HCT116 (cell line): Measurements from ENCODE around the gene TAGLN2. TPM values are rescaled to one million over a fixed set of nuclear protein-coding genes. Genes with fewer than 3 reads are reported as not detected.

Source experiments
- ATAC-seq: fragments of 200-7000 bp; cut with Tn5 transposase; 2 replicates; pipeline ENCODE4 v1.9.1; 2020; ENCODE audit warnings: mild to moderate bottlenecking, moderate library complexity
- BruUV-seq: library from RNA; stranded (reverse); fragments of 400-500 nt; replicated peaks from 2 replicates; lab custom pipeline; 2021; lab: Mats Ljungman, UMichigan
- CTCF ChIA-PET: fragments of 300-600 bp; sonication (Branson Sonifier 250); formaldehyde crosslinking; loops from one replicate; lab custom pipeline; 2021; ENCODE audit warnings: antibody characterized with exemption; lab: Charles Lee
- POLR2A ChIA-PET: fragments of 300-600, 350-600 bp; sonication (Branson Sonifier 250); formaldehyde crosslinking; loops from one replicate; lab custom pipeline; 2021; ENCODE audit warnings: antibody characterized with exemption; lab: Charles Lee
- RAD21 ChIA-PET, 2 experiments: fragments of 300-600 bp; sonication (Branson Sonifier 250); formaldehyde crosslinking; loops; one replicate each; lab custom pipeline; 2023; ENCODE audit warnings: low total read pairs in 2 of 2; ENCODE audit not compliant: uncharacterized antibody in 2 of 2, unreplicated experiment in 2 of 2, low non-redundant PET in 1 of 2; lab: Charles Lee
- DNase-seq: peaks from one replicate; pipeline ENCODE4 v3.0.0-alpha.2; 2010; ENCODE audit warnings: low read depth, low spot score
- H2AFZ ChIP-seq: fragments of 200-600 bp; shearing (Covaris generic), sonication (generic); 2 replicates; pipeline ENCODE4 v1.6.1; 2017; ENCODE audit warnings: low read depth, mixed run types, mixed read lengths, antibody characterized with exemption, low read length; ENCODE audit not compliant: poor library complexity, severe bottlenecking
- H3K27ac ChIP-seq: 2 replicates; pipeline ENCODE4 v1.5.1; 2012; ENCODE audit warnings: low read depth, low read length
- H3K27me3 ChIP-seq: fragments of 200-600 bp; sonication (generic); 2 replicates; pipeline ENCODE4 v1.6.1; 2016; ENCODE audit warnings: mixed run types, low read length, mixed read lengths; ENCODE audit not compliant: insufficient read depth
- H3K36me3 ChIP-seq, 2 experiments: fragments of 200-500 bp in 1 of 2; fragments of 200-600 bp in 1 of 2; sonication (Bioruptor generic) in 1 of 2; sonication (generic) in 1 of 2; 2 replicates each; pipeline versions ENCODE4 v1.5.1 to v1.6.1; 2014 to 2016; ENCODE audit warnings: low read length in 2 of 2, inconsistent platforms in 1 of 2, mixed read lengths in 1 of 2, mixed run types in 1 of 2; ENCODE audit not compliant: insufficient read depth in 2 of 2, control insufficient read depth in 1 of 2
- H3K4me1 ChIP-seq, 2 experiments: fragments of 200-600 bp in 1 of 2; sonication (generic) in 1 of 2; 2 replicates each; pipeline versions ENCODE4 v1.5.1 to v1.6.1; 2012 to 2017; ENCODE audit warnings: low read length in 2 of 2, inconsistent platforms in 1 of 2, mild to moderate bottlenecking in 1 of 2, mixed read lengths in 1 of 2, mixed run types in 1 of 2, moderate library complexity in 1 of 2; ENCODE audit not compliant: insufficient read depth in 2 of 2, control insufficient read depth in 1 of 2
- H3K4me2 ChIP-seq: fragments of 200-600 bp; sonication (generic); 2 replicates; pipeline ENCODE4 v1.6.1; 2017; ENCODE audit warnings: mixed run types, low read length, mixed read lengths
- H3K4me3 ChIP-seq, 2 experiments: fragments of 200-600 bp in 1 of 2; sonication (generic) in 1 of 2; replicated peaks in 1 of 2; 2 replicates each; pipeline ENCODE4 v1.5.1; 2011 to 2016; ENCODE audit warnings: low read length in 2 of 2, control low read depth in 1 of 2, low read depth in 1 of 2, mild to moderate bottlenecking in 1 of 2, mixed read lengths in 1 of 2, mixed run types in 1 of 2
- H3K79me2 ChIP-seq: fragments of 200-600 bp; sonication (generic); 2 replicates; pipeline ENCODE4 v1.6.1; 2017; ENCODE audit warnings: mild to moderate bottlenecking, mixed run types, low read length, moderate library complexity, mixed read lengths; ENCODE audit not compliant: insufficient read depth
- H3K9ac ChIP-seq: fragments of 200-600 bp; sonication (generic); 2 replicates; pipeline ENCODE4 v1.6.1; 2016; ENCODE audit warnings: low read length, mixed read lengths
- H3K9me2 ChIP-seq: fragments of 200-600 bp; sonication (generic), shearing (Covaris generic); 2 replicates; pipeline ENCODE4 v1.6.1; 2017; ENCODE audit warnings: mixed run types, mild to moderate bottlenecking, moderate library complexity; ENCODE audit not compliant: insufficient read depth
- H3K9me3 ChIP-seq, 2 experiments: fragments of 200-500 bp in 1 of 2; fragments of 200-600 bp in 1 of 2; sonication (Bioruptor generic) in 1 of 2; sonication (generic) in 1 of 2; 2 replicates each; pipeline ENCODE4 v1.6.1; 2014 to 2017; ENCODE audit warnings: low read length in 2 of 2, mixed read lengths in 2 of 2, inconsistent platforms in 1 of 2, low read depth in 1 of 2, mild to moderate bottlenecking in 1 of 2, mixed run types in 1 of 2, moderate library complexity in 1 of 2; ENCODE audit not compliant: control insufficient read depth in 1 of 2, insufficient read depth in 1 of 2
- H4K20me1 ChIP-seq: fragments of 200-600 bp; sonication (generic), shearing (Covaris generic); 2 replicates; pipeline ENCODE4 v1.6.1; 2017; ENCODE audit warnings: mixed run types, mild to moderate bottlenecking, moderate library complexity; ENCODE audit not compliant: insufficient read depth
- CBX3 ChIP-seq: IDR thresholded peaks from 2 replicates; pipeline ENCODE4 v1.6.1; 2012; ENCODE audit warnings: low read depth
- CEBPB ChIP-seq: IDR thresholded peaks from 2 replicates; pipeline ENCODE4 v1.6.1; 2012; ENCODE audit warnings: low read depth
- EGR1 ChIP-seq: IDR thresholded peaks from 2 replicates; pipeline ENCODE4 v1.6.1; 2012; ENCODE audit warnings: low read depth
- ELF1 ChIP-seq: IDR thresholded peaks from 2 replicates; pipeline ENCODE4 v1.6.1; 2012; ENCODE audit warnings: low read depth, borderline replicate concordance
- JUND ChIP-seq: IDR thresholded peaks from 2 replicates; pipeline ENCODE4 v1.6.1; 2012
- SIN3A ChIP-seq: IDR thresholded peaks from 2 replicates; pipeline ENCODE4 v1.6.1; 2012; ENCODE audit warnings: low read depth
- intact Hi-C: fragments of 100-400 bp; cut with micrococcal nuclease; formaldehyde crosslinking; loops from 2 replicates; pipeline ENCODE4 v1.10.0; 2022
- total RNA-seq: library from RNA; stranded (reverse); gene quantifications from one replicate; pipeline ENCODE4 v1.2.1, GENCODE V29; 2021; ENCODE audit not compliant: unreplicated experiment
- TF ChIP-seq, protein P1 (sequence below), 3 experiments: fragments of 200-600 bp in 1 of 3; sonication (generic) in 1 of 3; IDR thresholded peaks in 2 of 3; conservative IDR thresholded peaks in 1 of 3; 2 replicates each; pipeline ENCODE4 v1.5.1; 2012 to 2017; ENCODE audit warnings: low read depth in 2 of 3, low read length in 2 of 3, antibody characterized with exemption in 1 of 3, borderline replicate concordance in 1 of 3, control low read depth in 1 of 3, mild to moderate bottlenecking in 1 of 3, mixed read lengths in 1 of 3, mixed run types in 1 of 3, moderate library complexity in 1 of 3; ENCODE audit not compliant: insufficient read depth in 1 of 3
- TF ChIP-seq, protein P2 (sequence below): IDR thresholded peaks from 2 replicates; pipeline ENCODE4 v1.6.1; 2012

The TAGLN2 gene
- total RNA-seq, 1 experiment from 2014 or later: 127 TPM

DNA sequence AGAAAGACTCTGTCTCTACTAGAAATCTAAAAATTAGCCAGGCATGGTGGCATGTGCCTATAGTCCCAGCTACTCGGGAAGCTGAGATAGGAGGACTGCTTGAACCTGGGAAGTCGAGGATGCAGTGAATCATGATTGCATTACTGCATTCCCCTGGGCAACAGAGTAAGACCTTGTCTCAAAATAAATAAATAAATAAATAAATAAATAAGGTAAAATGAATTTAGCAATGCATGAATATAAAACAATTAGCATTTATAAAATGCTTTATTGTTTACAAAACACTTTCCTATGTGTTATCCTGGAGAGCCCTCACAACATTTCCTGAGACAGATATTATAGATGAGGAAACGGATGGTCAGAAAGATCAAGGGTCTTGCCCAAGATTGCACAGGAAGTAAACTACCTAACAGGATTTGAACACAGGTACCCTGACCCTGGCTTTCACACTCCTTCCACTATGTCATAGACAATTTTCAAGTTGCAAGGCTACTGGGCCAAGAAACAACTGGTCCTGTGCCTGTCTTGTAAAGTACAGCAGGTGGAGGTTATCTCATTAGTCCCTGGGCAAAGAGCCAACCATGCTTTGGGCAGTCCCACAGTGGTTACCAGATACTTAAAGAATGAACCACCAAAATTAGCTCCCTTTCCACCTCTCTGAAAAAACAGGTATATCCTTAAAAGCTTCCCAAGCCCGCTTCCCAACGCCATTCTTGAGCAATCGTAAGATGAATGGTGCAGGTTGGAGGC lies 47.4 kb downstream of the TAGLN2 start (continued):
- TF ChIP-seq ELF1 (no peak), EGR1 (no peak), CEBPB (no peak), CBX3 (no peak), SIN3A (no peak)
- TF ChIP-seq, all 23 proteins: peak for 0

DNA sequence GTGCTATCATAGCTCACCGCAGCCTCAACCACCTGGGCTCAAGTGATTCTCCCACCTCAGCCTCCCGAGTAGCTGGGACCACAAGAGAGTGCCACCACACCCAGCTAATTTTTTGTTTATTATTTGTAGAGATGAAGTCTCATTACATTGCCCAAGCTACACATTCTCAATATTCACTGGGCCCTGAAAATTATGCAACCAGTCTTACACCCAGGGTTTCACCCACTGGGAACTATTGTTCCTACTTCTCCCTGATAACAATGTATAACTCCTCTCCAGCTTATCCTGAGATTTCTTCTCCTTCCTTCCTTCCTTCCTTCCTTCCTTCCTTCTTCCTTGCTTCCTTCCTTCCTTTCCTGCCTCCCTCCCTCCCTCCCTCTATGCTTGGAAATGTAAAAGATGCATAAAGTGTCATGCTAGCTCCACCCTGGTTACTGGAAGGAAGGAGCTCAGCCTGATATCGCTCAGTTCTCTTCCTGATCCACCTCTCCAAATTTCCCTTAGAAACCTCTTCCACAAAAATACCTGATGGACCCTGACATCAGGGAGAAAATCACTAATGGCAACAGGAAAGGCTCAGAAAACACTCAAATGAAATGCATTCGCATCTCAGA lies 51.7 kb downstream of the TAGLN2 start:
- no peak for DNase-seq
- ATAC-seq: no peak
- RAD21 ChIA-PET: no interaction called here
- H3K9ac ChIP-seq: no peak overlapping the region
- H3K4me2 ChIP-seq: no peak overlapping the region
- H3K79me2 ChIP-seq: no peaks in the 10 kb centered on the region
- no peaks in the 10 kb centered on the region for H3K9me3 ChIP-seq
- no peaks in the 10 kb centered on the region for H3K36me3 ChIP-seq
- H3K27ac ChIP-seq: no peak overlapping the region
- POLR2A ChIA-PET: no interaction called here
- H3K4me3 ChIP-seq: no peak overlapping the region
- intact Hi-C loops: no loop called here
- CTCF ChIA-PET: interaction anchor here (1.6 to 1.9 kb wide), 2 partner anchors 76 to 134 kb away, joined by 5 to 10 read pairs; no protein-coding TSS in a partner anchor
- no peaks in the 10 kb centered on the region for H3K9me2 ChIP-seq
- peaks cover 14 to 29% of the 10 kb centered on the region in 2 experiments for H3K4me1 ChIP-seq
- no peaks in the 10 kb centered on the region for H3K27me3 ChIP-seq
- no peak overlapping the region for H2AFZ ChIP-seq
- H4K20me1 ChIP-seq: no peaks in the 10 kb centered on the region
- TF ChIP-seq JUND: no peak
- TF ChIP-seq, protein P1, sequence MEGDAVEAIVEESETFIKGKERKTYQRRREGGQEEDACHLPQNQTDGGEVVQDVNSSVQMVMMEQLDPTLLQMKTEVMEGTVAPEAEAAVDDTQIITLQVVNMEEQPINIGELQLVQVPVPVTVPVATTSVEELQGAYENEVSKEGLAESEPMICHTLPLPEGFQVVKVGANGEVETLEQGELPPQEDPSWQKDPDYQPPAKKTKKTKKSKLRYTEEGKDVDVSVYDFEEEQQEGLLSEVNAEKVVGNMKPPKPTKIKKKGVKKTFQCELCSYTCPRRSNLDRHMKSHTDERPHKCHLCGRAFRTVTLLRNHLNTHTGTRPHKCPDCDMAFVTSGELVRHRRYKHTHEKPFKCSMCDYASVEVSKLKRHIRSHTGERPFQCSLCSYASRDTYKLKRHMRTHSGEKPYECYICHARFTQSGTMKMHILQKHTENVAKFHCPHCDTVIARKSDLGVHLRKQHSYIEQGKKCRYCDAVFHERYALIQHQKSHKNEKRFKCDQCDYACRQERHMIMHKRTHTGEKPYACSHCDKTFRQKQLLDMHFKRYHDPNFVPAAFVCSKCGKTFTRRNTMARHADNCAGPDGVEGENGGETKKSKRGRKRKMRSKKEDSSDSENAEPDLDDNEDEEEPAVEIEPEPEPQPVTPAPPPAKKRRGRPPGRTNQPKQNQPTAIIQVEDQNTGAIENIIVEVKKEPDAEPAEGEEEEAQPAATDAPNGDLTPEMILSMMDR (IDR thresholded peaks at IDR 0.05 in 2 of 3, conservative IDR thresholded peaks at IDR 0.05 in 1 of 3; ENCODE audit: borderline replicate concordance in 1 of 3, insufficient read depth in 1 of 3, low read depth in 2 of 3, low read length in 2 of 3): no peak
- no peak for TF ChIP-seq ELF1
- TF ChIP-seq CBX3: no peak
- TF ChIP-seq, protein P2, sequence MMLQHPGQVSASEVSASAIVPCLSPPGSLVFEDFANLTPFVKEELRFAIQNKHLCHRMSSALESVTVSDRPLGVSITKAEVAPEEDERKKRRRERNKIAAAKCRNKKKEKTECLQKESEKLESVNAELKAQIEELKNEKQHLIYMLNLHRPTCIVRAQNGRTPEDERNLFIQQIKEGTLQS: no peak
- BruUV-seq: no TSS peak
